ENCODE measurements around the gene HID1. TPM values are rescaled to one million over a fixed set of nuclear protein-coding genes. Genes with fewer than 3 reads are reported as not detected.

HID1 gene
- total and polyA plus RNA-seq, 2 experiments from 2014 or later = 8.7 to 10.9 TPM

- Histone ChIP-seq H3K4me2 (no peak overlapping the region), H3K36me3 (ENCODE audit: insufficient read depth) (no peaks in the 10 kb centered on the region), H3K79me2 (replicated peaks; ENCODE audit: insufficient read depth) (peaks cover 21% of the 10 kb centered on the region), H4K20me1 (replicated peaks; ENCODE audit: insufficient read depth) (peaks cover 33% of the 10 kb centered on the region; the same call in 1 of the 2 replicates), H2AFZ (no peak overlapping the region), H3K27me3 (ENCODE audit: insufficient read depth) (no peaks in the 10 kb centered on the region), H3K4me3 (no peak overlapping the region), H3K27ac (ENCODE audit: low read depth) (0 out of 2 replicates have a peak overlapping the region, but pooled peaks have one; percentile 26), H3K9me2 (ENCODE audit: insufficient read depth) (no peaks in the 10 kb centered on the region), H3K4me1 (ENCODE audit: insufficient read depth) (peaks cover 6% of the 10 kb centered on the region; the same call in 1 of the 2 replicates), H3F3A (replicated peaks; ENCODE audit: low read depth) (no peaks in the 10 kb centered on the region; the same call in 1 of the 2 replicates)
- no peaks in the 10 kb centered on the region for H3K9me3 Mint-ChIP-seq
- TF ChIP-seq ZNF331 (CRISPR knock-in tag; IDR thresholded peaks at IDR 0.05; ENCODE audit: low read depth) = no peak
- TF ChIP-seq ZNF114 (CRISPR knock-in tag; IDR thresholded peaks at IDR 0.05) = no peak
- no peak for TF ChIP-seq STAT1 (IDR thresholded peaks at IDR 0.05; ENCODE audit: unreplicated experiment)
- TF ChIP-seq CREB1 (CRISPR knock-in tag; IDR thresholded peaks at IDR 0.05; ENCODE audit: low read depth) = no peak
- TF ChIP-seq JUNB (IDR thresholded peaks at IDR 0.05; ENCODE audit: unreplicated experiment) = no peak
- TF ChIP-seq ETS1 (IDR thresholded peaks at IDR 0.05) = no peak
- TF ChIP-seq CTCF (conservative IDR thresholded peaks at IDR 0.05; ENCODE audit: low read depth in 2 of 2) = no peak
- no peak for TF ChIP-seq POLR2AphosphoS5 (IDR thresholded peaks at IDR 0.05; ENCODE audit: low read depth)
- peaks cover 9% of the 10 kb centered on the region for H3K27me3 Mint-ChIP-seq (ENCODE audit: insufficient read depth, low read depth, poor library complexity)
- H3K36me3 Mint-ChIP-seq (ENCODE audit: low read depth) = no peaks in the 10 kb centered on the region
- H3K27ac Mint-ChIP-seq = 0 out of 2 replicates have a peak overlapping the region, but pooled peaks have one; percentile 23
- DNase-seq (ENCODE audit: low spot score) (no peak), ATAC-seq (no peak)
- H3K4me1 Mint-ChIP-seq = peaks cover 10% of the 10 kb centered on the region
- H3K4me3 Mint-ChIP-seq = no peak overlapping the region; the same call in 2 of the 3 replicates
Measured at GRCh38 chr17:74992223-74992622, 19.7 kb upstream of the HID1 start.

GRCh38 chr17:74990581-74991105 lies 18.1 kb upstream of the HID1 start:
- Mint-ChIP-seq H3K36me3 (ENCODE audit: low read depth) (no peaks in the 10 kb centered on the region), H3K4me3 (no peak overlapping the region), H3K27me3 (ENCODE audit: insufficient read depth, low read depth, poor library complexity) (peaks cover 16% of the 10 kb centered on the region), H3K9me3 (no peaks in the 10 kb centered on the region), H3K4me1 (peaks cover 10% of the 10 kb centered on the region), H3K27ac (no peak overlapping the region)
- no peak overlapping the region for H3K4me3 ChIP-seq
- H3K36me3 ChIP-seq (ENCODE audit: insufficient read depth) = no peaks in the 10 kb centered on the region
- no peak overlapping the region for H3K4me2 ChIP-seq
- H3K27me3 ChIP-seq (ENCODE audit: insufficient read depth) = no peaks in the 10 kb centered on the region
- peaks cover 28% of the 10 kb centered on the region; the same call in 1 of the 2 replicates for H4K20me1 ChIP-seq (replicated peaks; ENCODE audit: insufficient read depth)
- DNase-seq (ENCODE audit: low spot score) = no peak
- H2AFZ ChIP-seq = no peak overlapping the region
- H3K27ac ChIP-seq (ENCODE audit: low read depth) = no peak overlapping the region
- no peaks in the 10 kb centered on the region for H3K9me2 ChIP-seq (ENCODE audit: insufficient read depth)
- peaks cover 6% of the 10 kb centered on the region; the same call in 1 of the 2 replicates for H3K4me1 ChIP-seq (ENCODE audit: insufficient read depth)
- peaks cover 21% of the 10 kb centered on the region for H3K79me2 ChIP-seq (replicated peaks; ENCODE audit: insufficient read depth)
- H3F3A ChIP-seq (replicated peaks; ENCODE audit: low read depth) = peaks cover 2% of the 10 kb centered on the region; the same call in 1 of the 2 replicates
- no peak for ATAC-seq
- no peak for TF ChIP-seq ZNF462 (CRISPR knock-in tag; IDR thresholded peaks at IDR 0.05)
- TF ChIP-seq EZH2 (IDR thresholded peaks at IDR 0.05; ENCODE audit: low read depth, unreplicated experiment) = no peak
- TF ChIP-seq ZNF114 (CRISPR knock-in tag; IDR thresholded peaks at IDR 0.05) = no peak
- no peak for TF ChIP-seq CTCF (conservative IDR thresholded peaks at IDR 0.05; ENCODE audit: low read depth in 2 of 2)
- no peak for TF ChIP-seq ZNF331 (CRISPR knock-in tag; IDR thresholded peaks at IDR 0.05; ENCODE audit: low read depth)

Measured in GM23338 (cell line).